Ishikawa (cell line): ENCODE measurements around the gene TAGLN2.
A peak's percentile ranks its signal among the peaks of the same experiment; 100 is the strongest.

Experiments
- CEBPB ChIP-seq: IDR thresholded peaks from 2 replicates; pipeline ENCODE4 v1.6.1; 2012
- CREB1 ChIP-seq: IDR thresholded peaks from 2 replicates; pipeline ENCODE4 v1.6.1; 2012; ENCODE audit warnings: low read depth
- EGR1 ChIP-seq: IDR thresholded peaks from 2 replicates; pipeline ENCODE4 v1.6.1; 2012
- EP300 ChIP-seq: IDR thresholded peaks from 2 replicates; pipeline ENCODE4 v1.6.1; 2012; ENCODE audit warnings: borderline replicate concordance
- FOXM1 ChIP-seq: IDR thresholded peaks from 2 replicates; pipeline ENCODE4 v1.6.1; 2012; ENCODE audit warnings: low read depth, borderline replicate concordance
- NFIC ChIP-seq: IDR thresholded peaks from 2 replicates; pipeline ENCODE4 v1.6.1; 2012
- RAD21 ChIP-seq: IDR thresholded peaks from 2 replicates; pipeline ENCODE4 v1.6.1; 2012; ENCODE audit warnings: low read depth
- TAF1 ChIP-seq: IDR thresholded peaks from 2 replicates; pipeline ENCODE4 v1.6.1; 2012; ENCODE audit warnings: low read depth, mild to moderate bottlenecking
- TCF12 ChIP-seq: IDR thresholded peaks from 2 replicates; pipeline ENCODE4 v1.6.1; 2012; ENCODE audit warnings: low read depth
- TEAD4 ChIP-seq: IDR thresholded peaks from 2 replicates; pipeline ENCODE4 v1.6.1; 2012
- YY1 ChIP-seq: IDR thresholded peaks from 2 replicates; pipeline ENCODE4 v1.6.1; 2012; ENCODE audit warnings: low read depth
- ZBTB7A ChIP-seq: IDR thresholded peaks from 2 replicates; pipeline ENCODE4 v1.6.1; 2012; ENCODE audit warnings: low read depth
- TF ChIP-seq, protein P1 (sequence below): IDR thresholded peaks from 2 replicates; pipeline ENCODE4 v1.6.1; 2012
- TF ChIP-seq, protein P2 (sequence below): IDR thresholded peaks from 2 replicates; pipeline ENCODE4 v1.6.1; 2012
- TF ChIP-seq, protein P3 (sequence below): IDR thresholded peaks from 2 replicates; pipeline ENCODE4 v1.6.1; 2012; ENCODE audit warnings: low read depth, mild to moderate bottlenecking

Gene TAGLN2

DNA sequence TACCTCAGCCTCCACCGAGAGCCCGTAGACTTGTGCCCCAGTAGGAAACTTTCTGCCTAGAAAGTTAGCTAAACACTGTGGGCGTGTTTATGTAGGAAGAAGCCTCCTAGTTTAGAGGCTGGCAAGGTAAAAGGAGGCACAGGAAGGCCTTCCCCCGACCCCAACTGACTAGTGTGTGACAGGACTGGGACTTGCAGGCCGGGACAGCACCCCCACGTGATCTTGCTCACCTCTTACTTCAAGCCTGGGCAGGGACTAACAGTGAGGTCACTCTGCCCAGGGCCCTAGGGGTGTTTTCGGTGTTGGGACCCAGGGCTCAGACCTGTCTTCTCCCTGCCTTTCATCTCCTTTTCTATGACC, 392 bp upstream of the TAGLN2 start:
- no peak for TF ChIP-seq YY1
- TF ChIP-seq, protein P1, sequence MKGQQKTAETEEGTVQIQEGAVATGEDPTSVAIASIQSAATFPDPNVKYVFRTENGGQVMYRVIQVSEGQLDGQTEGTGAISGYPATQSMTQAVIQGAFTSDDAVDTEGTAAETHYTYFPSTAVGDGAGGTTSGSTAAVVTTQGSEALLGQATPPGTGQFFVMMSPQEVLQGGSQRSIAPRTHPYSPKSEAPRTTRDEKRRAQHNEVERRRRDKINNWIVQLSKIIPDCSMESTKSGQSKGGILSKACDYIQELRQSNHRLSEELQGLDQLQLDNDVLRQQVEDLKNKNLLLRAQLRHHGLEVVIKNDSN, result peak; percentile 77

DNA sequence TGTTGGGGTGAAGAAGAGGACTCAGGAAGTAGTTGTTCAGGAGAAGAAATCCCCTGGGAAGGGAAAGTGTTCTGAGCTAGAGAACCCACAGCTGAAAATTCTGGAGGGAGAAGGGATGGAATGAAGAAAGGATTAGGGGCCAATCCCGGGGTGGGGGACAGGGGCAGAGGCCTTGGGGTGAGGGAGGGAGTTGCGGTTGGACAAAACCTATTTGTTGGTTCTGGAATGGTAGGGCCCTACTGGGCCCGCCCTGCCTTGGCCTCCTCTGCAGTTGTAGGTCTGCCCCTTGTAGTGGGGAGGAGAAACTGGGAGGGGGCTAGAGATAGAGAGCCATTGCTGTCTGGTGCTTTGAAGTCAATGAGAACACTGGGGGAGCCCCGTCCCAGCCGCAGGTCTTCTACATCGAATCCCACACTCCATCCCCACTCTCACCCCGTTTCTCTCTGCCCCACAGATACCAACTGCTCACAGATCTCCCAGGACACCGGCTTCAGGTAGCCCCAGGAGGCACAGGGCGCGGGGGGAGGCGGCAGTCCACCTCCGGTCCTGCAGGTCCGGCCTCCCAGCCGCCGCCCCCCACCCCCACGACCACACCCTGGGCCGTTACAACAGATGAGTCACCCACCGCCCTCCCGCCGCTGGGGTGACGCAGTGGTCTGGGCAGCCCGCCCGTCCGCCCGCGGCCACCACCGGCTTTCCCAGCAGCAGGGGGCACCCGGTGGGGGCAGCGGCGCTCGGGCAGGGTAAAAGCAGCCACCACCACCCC, 1.1 kb downstream of the TAGLN2 start:
- TF ChIP-seq NFIC (peak; percentile 95), YY1 (no peak), CREB1 (0 out of 2 replicates have a peak, but pooled peaks have one; percentile 51), TCF12 (peak; percentile 97), RAD21 (no peak; the same call in 1 of the 2 replicates), EP300 (peak; percentile 96), TEAD4 (peak; percentile 82; the same call in 1 of the 2 replicates), ZBTB7A (no peak; the same call in 1 of the 2 replicates), FOXM1 (peak; percentile 81), TAF1 (no peak), EGR1 (peak; percentile 79; the same call in 1 of the 2 replicates), CEBPB (peak; percentile 67; the same call in 1 of the 2 replicates)
- TF ChIP-seq, protein P2, sequence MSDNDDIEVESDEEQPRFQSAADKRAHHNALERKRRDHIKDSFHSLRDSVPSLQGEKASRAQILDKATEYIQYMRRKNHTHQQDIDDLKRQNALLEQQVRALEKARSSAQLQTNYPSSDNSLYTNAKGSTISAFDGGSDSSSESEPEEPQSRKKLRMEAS, result no peak
- TF ChIP-seq, protein P3, sequence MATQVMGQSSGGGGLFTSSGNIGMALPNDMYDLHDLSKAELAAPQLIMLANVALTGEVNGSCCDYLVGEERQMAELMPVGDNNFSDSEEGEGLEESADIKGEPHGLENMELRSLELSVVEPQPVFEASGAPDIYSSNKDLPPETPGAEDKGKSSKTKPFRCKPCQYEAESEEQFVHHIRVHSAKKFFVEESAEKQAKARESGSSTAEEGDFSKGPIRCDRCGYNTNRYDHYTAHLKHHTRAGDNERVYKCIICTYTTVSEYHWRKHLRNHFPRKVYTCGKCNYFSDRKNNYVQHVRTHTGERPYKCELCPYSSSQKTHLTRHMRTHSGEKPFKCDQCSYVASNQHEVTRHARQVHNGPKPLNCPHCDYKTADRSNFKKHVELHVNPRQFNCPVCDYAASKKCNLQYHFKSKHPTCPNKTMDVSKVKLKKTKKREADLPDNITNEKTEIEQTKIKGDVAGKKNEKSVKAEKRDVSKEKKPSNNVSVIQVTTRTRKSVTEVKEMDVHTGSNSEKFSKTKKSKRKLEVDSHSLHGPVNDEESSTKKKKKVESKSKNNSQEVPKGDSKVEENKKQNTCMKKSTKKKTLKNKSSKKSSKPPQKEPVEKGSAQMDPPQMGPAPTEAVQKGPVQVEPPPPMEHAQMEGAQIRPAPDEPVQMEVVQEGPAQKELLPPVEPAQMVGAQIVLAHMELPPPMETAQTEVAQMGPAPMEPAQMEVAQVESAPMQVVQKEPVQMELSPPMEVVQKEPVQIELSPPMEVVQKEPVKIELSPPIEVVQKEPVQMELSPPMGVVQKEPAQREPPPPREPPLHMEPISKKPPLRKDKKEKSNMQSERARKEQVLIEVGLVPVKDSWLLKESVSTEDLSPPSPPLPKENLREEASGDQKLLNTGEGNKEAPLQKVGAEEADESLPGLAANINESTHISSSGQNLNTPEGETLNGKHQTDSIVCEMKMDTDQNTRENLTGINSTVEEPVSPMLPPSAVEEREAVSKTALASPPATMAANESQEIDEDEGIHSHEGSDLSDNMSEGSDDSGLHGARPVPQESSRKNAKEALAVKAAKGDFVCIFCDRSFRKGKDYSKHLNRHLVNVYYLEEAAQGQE, result 0 out of 2 replicates have a peak, but pooled peaks have one; percentile 21
- TF ChIP-seq, protein P1, result no peak

DNA sequence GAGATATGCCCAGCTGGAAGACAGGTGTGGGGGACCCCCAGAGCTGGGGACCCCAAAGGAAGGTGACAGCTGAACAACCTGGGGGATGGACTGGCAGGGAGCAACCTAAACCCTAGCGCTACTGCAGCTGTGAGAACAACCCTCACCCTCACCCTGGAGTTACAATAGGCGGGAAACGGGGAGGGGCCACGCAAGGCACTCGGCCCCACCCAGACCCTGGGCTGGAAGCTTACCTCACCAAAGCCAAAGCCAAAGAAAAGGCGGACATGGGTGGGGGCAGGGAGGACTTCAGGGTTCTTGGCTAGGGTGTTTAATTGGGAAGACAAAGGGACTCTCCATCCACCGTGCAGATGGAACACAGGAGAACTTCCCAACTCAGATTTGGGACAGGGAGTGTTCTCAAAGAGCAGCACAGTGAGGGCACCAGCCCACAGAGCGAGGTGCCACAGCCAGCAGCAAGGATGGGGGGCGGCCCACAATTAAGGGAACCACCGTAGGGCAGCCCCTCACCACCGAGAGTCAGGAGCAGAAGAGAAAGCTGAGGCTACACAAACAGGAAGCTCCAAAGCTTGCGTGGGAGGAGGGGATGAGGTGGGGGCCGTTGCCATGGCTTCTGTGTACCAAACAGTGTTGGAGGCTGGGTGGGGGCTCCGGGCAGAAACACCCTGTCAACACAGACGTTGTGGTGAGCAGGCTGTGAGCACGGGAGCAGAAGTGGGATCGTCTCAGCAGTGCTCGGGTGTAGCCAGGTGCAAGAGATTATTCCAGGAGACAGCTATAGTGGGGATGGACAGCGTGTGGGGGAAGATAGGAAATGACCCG, 1.9 kb downstream of the TAGLN2 start:
- TF ChIP-seq EGR1 (peak; percentile 69), TEAD4 (0 out of 2 replicates have a peak, but pooled peaks have one; percentile 5), YY1 (0 out of 2 replicates have a peak, but pooled peaks have one; percentile 56), CREB1 (no peak), NFIC (peak; percentile 62), EP300 (peak; percentile 34; the same call in 1 of the 2 replicates), RAD21 (no peak; the same call in 1 of the 2 replicates), TAF1 (no peak), TCF12 (0 out of 2 replicates have a peak, but pooled peaks have one; percentile 24), FOXM1 (no peak), CEBPB (no peak), ZBTB7A (peak; percentile 30; the same call in 1 of the 2 replicates)
- TF ChIP-seq, protein P2, result no peak
- TF ChIP-seq, protein P1, result no peak
- TF ChIP-seq, protein P3, result no peak

DNA sequence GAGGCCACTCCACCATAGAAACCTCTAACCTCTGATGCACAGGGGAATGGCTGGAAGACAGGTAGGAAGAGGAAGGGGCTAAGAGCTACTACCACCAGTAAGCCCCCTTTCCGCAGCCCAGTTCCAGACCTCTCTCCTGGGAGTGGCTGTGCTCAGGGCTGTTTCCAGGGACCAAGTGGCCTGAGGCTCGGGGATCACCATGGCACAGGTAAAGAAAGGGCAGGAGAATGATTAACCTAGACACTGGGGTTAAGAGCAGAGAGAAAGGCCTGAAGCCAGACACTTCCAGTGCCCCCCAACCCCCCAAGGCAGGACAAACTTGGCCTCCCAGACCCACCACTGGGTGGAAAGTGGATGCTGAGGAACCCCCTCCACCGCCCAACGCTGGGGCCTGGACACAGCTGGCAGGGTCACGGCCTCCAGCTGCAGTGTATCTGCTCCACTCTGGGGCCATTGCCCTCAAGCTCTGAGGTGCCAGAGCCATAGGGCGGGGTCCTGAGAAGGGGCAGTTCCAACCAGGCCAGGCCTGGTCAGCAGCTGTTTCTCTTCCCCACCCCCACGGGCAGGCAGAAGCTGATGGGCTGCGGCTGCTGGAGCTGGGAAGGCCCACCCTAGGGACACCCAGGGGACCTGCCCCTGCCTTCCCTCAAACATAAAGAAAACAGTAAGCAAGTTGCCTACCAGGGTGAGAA, 2.6 kb downstream of the TAGLN2 start:
- TF ChIP-seq EGR1 (no peak), TCF12 (no peak), YY1 (no peak), RAD21 (no peak), FOXM1 (no peak), CREB1 (no peak)
- TF ChIP-seq, protein P2, result no peak
- TF ChIP-seq, protein P1, result no peak
